Lower leg skin (tissue), 4 donors: ENCODE results near the gene KATNAL2. TPM values are rescaled to one million over a fixed set of nuclear protein-coding genes. Genes with fewer than 3 reads are reported as not detected.
"Not testable (repeated sequence)": the region's sequence is repeated elsewhere in the genome, so short reads cannot be mapped to it uniquely, and the experiment has no call there.

Experiments used
- DNase-seq, 2 donors: peaks; one replicate each; pipeline ENCODE4 v3.0.0-alpha.2; 2019; ENCODE audit warnings: low spot score in 2 of 2
- H3K4me3 ChIP-seq: fragments of 200-600 bp; sonication (generic); 2 replicates; pipeline ENCODE4 v1.5.1; 2017; ENCODE audit warnings: mild to moderate bottlenecking, low read depth; ENCODE audit not compliant: poor library complexity, severe bottlenecking
- CTCF ChIP-seq, 3 donors: fragments of 450-650 bp; IDR thresholded peaks; one replicate each; pipeline ENCODE4 v1.5.1; 2016; ENCODE audit warnings: antibody characterized with exemption in 3 of 3, mild to moderate bottlenecking in 3 of 3, moderate library complexity in 2 of 3
- POLR2A ChIP-seq, 2 donors: fragments of 450-650 bp; IDR thresholded peaks; one replicate each; pipeline ENCODE4 v1.6.1; 2016 to 2017; ENCODE audit warnings: antibody characterized with exemption in 2 of 2, mild to moderate bottlenecking in 1 of 2, moderate library complexity in 1 of 2
- WGBS, 2 donors: methylation state at CpG; one replicate each; pipeline ENCODE4 v1.1.5; 2018; 5-methylcytosine and 5-hydroxymethylcytosine counted together
- intact Hi-C: fragments of 100-400 bp; cut with DNase I; formaldehyde crosslinking; loops from one replicate; pipeline ENCODE4 v1.15.0; 2023; ENCODE audit warnings: low total_unique reads
- total RNA-seq, 4 donors: library from RNA; depleted of rRNA; stranded (reverse); fragments of >200 nt; gene quantifications; one replicate each; pipeline ENCODE4 v1.1.0, GENCODE V29; 2016

KATNAL2 gene
- total RNA-seq, 4 donors from 2014 or later = 1.1 to 5.6 (median 4.5) TPM

DNA sequence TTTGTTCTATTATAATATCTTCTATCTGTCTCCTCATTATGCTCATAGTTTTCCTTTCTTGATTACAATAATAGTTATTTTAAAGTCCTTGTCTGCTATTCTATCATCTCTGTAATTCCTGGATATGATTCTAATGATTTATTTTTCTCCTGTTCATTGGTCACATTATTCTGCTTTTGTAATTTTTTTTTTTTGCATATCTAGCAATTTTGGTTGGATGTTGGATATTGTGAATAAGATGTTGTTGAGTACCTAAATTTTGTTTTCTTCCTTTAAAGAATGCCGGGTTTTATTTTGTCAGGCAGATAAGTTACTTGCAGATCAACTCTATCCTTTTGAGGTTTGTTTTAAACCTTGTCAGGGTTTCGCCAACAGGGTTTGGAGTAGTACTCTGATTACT lies 25.2 kb downstream of the KATNAL2 start:
- TF ChIP-seq POLR2A (IDR thresholded peaks at IDR 0.05) (no peak), CTCF (IDR thresholded peaks at IDR 0.05) (no peak)
- H3K4me3 ChIP-seq = no peak overlapping the region
- intact Hi-C loops = no loop called here
- DNase-seq = no peak
- WGBS, 2 donors = 95 to 96% methylated on average over 2 of the region's 2 CpGs

- H3K4me3 ChIP-seq = peak overlapping the region; percentile 38
- DNase-seq = peak; percentile 61 to 92
- no peak for TF ChIP-seq CTCF (IDR thresholded peaks at IDR 0.05)
- no peak for TF ChIP-seq POLR2A (IDR thresholded peaks at IDR 0.05)
- intact Hi-C loops = no loop called here
- 0 to 3% methylated on average over 32 of the region's 32 CpGs for WGBS, 2 donors
Observed at GRCh38 chr18:46946656-46947282, 29.4 kb downstream of the KATNAL2 start.

- DNase-seq = no peak
- TF ChIP-seq CTCF (IDR thresholded peaks at IDR 0.05) (no peak), POLR2A (IDR thresholded peaks at IDR 0.05) (no peak)
- no peak overlapping the region for H3K4me3 ChIP-seq
- intact Hi-C loops = no loop called here
- WGBS, 2 donors = 77 to 78% methylated on average over 5 of the region's 5 CpGs
Observed at GRCh38 chr18:46950064-46950656, 32.8 kb downstream of the KATNAL2 start.

GRCh38 chr18:46953195-46953594 lies 35.8 kb downstream of the KATNAL2 start:
- WGBS, 2 donors = 56 to 61% methylated on average over 5 of the region's 5 CpGs
- H3K4me3 ChIP-seq = no peak overlapping the region
- intact Hi-C loops = no loop called here
- no peak for TF ChIP-seq POLR2A (IDR thresholded peaks at IDR 0.05)
- TF ChIP-seq CTCF (IDR thresholded peaks at IDR 0.05) = no peak
- no peak for DNase-seq

DNA sequence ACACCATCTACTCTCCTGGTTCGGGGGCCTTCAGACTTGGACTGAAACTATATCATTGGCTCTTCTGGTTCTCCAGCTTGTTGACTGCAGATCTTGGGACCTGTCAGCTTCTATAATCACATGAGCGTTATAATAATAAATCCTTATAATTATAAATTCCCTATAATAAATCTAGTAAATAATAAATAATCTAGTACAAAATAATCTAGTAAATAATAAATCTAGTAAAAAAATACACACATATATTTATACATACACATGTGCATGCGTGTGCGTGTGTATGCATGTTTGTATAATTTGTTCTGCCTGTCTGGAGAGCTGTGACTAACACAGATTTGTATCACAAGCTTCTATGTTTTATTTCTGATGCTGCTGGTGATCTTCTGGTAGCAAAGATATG lies 40.8 kb downstream of the KATNAL2 start:
- intact Hi-C loops = no loop called here
- DNase-seq = no peak
- H3K4me3 ChIP-seq = no peak overlapping the region
- WGBS, 2 donors = 88 to 91% methylated on average over 4 of the region's 4 CpGs
- TF ChIP-seq POLR2A (IDR thresholded peaks at IDR 0.05) = no peak
- TF ChIP-seq CTCF (IDR thresholded peaks at IDR 0.05) = no peak

- DNase-seq, intact Hi-C loops, H3K4me3 ChIP-seq: not testable (repeated sequence)
- WGBS, 2 donors = no CpG with 5 or more reads among the region's 79 CpGs
Observed at GRCh38 chr18:46963656-46964578, 46.5 kb downstream of the KATNAL2 start.

DNA sequence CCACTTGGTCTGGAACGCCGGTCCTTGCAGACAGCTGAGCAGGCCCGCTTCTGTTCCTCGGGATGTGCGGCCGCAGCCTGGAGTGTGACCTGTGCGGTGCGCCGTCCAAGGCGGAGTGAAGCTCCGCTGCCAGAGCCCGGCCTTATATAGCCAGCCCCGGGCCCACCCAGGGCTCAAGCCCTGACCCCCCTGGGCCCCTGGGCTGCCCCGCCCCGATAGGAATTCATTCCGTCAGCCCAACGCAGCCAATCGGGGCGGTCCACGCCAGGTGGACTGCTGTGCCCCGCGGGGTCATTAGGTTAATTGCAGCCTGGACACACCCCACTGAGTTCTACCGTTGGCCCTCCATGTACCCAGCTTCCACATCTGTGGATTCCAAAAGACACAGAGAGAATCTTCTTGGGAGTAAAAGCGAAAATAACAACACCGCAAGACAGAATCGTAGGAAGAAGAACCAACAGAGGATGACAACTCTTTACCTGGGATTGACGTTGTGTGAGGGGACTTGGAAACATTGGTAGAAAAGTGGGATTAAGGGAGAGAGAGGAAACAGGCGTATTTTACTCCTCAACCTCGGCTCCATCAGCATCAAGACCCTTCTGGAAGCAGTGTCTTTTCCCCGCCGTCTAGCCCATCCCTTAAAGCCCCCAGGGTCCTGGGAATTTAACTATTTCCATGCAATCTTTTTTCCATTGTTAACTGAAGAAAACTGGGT lies 47.3 kb downstream of the KATNAL2 start:
- no CpG with 5 or more reads among the region's 31 CpGs for WGBS, 2 donors
- DNase-seq, H3K4me3 ChIP-seq, intact Hi-C loops: not testable (repeated sequence)

DNA sequence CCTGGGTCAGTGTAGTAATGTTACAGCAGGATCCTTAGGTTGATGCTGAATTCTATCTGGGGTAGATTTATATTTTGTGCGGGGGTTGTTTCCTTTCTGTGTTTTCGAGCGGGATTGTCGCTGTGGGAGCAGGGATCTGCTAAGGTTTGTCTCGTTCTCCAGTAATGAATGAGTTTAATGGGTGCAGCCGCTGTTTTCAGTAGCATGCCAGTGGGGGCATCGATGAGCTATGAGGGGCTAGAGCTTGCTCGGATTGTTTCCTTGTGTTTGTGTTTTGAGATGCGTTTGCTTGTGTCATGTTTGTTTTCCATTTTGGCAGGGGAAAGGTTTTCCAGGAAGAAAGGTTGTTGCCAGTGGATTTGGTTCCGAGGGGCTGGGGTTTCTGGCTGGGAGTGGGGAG lies 48.9 kb downstream of the KATNAL2 start:
- WGBS, 2 donors = no CpG with 5 or more reads among the region's 10 CpGs
- intact Hi-C loops, DNase-seq, H3K4me3 ChIP-seq: not testable (repeated sequence)
